HG03565 (cell line): ENCODE results near the gene LARGE2.
A peak's percentile ranks its signal among the peaks of the same experiment; 100 is the strongest.

ENCODE experiments used
- ATAC-seq: cut with Tn5 transposase; IDR thresholded peaks from one replicate; pipeline ENCODE4 v1.9.1; 2021; ENCODE audit warnings: mild to moderate bottlenecking, moderate library complexity; ENCODE audit not compliant: unreplicated experiment

LARGE2 gene

DNA sequence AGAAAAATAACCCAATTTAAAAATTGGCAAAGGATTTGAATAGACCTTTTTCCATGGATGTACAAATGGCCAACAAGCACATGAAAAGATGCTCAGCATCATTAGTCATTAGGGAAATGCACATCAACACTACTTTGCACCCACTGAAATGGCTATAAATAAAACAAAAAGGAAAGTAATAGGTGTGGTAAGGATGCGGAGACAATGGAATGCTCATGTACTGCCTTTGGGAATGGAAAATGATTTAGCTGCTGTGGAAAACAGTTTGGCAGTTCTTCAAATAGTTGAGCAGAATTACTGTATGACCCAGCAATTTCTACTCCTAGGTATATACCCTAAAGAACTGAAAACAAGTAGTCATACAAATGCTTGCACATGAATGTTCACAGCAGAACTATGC is 37.4 kb downstream of the LARGE2 start:
- no peak for ATAC-seq

DNA sequence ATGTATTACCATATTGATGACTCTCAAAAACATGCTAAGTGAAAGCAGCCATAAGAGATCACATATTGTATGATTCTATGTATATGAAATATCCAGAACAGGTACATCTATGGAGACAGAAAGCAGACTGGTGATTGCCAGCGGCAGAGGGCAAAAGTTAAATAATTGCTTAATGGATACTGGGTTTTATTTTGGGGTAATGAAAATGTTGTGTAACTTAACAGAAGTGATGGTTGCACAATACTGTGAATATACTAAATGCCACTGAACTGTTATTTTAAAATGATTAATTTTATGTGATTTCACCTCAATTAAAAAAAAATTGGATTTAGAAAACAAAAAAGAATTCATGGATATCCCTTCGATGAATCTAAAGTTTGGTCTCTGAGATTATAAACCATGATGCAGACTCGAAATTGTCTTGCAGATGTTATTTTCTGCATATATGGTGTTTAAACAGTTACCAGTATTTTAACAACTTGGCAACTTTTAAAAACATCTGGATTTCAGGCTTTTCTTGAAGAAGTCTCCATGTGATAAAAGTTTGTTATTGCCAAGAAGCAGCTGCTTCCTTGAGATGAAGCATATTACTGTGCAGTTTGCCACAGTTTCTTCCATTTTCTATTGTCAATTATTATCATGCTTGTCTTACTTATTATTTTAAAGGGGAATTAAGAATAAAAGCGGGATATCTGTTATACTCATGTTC is 38.1 kb downstream of the LARGE2 start:
- no peak for ATAC-seq

DNA sequence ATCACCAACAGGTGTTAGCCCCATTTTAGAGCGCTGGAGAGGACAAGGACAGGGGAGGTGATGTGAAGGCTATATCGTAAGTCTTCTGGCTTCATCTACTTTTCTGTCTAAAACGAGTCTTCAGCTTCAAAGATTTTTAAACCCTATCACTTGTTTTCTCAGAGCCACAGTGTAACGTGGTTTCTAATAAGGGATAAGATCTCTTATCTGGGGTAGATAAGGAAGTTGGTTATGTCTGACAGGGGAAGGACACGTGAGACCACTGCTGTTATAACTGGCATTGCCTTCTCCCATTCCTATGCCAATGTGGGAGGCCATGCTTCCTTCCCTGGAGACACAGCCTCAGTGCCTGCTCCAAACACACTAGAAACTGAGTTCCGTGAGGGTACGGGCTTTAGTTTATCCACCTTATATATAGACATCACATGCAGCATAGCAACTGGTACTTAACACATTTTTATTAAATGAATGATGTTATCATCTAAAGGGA is 39.3 kb downstream of the LARGE2 start:
- no peak for ATAC-seq

DNA sequence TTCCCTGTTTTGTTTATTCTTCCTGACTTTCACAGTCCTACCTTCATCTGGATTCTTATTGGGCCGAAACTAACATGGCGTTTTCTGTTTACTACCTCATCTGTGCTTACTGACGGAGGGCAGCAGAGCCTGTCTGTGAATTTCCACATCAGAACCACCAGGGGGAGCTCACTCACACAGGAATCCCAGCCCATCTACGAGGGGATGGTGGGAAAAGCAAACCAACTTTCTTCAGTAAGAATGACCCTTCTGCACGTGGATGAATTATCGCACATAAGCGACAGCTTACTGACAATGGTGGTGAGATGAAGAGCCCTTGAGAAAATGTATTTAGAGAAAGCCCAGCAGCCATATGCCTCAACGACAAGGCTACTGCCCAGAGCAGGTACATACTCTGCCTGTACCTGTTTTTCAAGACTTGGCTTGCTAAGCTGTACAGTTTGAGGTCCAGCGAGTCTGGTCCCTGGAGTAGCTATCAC is 42.5 kb downstream of the LARGE2 start:
- ATAC-seq: peak; percentile 56

DNA sequence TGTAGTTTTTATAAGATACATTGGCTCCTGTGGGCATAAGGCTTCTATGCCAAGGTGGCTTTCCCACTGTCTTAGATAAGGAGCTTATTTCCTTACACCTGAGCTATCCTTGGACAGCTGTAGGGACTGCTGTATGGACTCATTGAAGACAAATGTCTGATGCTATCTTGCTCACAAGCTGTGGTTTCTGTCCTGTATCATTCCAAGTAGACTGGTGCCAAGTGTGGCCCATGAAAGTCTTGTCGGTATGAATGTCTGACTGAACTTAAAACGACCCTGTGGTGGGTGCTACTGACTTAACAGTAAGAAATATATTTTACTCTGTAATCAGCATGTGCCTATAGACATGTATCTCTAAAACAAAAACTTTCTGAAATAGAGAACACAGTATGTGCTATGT is 45.0 kb downstream of the LARGE2 start:
- no peak for ATAC-seq

DNA sequence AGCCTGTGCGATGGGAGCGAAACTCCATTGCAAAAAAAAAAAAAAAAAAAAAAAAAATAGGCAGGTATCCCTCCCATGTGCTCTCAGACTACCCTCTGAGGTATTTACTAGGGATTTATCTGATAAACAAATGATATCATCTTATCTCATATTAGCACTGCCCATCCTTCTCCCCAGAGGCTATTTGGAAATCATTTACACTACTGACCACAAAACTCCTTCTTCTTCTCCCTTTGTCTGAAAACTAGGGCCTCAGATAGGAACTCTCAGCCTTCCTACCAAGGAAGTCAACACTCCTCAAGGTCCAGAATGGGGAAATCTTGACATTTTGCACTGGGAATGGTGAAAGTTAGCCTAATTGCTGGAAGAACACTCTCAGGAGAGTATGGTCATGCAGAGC is 46.4 kb downstream of the LARGE2 start:
- no peak for ATAC-seq

DNA sequence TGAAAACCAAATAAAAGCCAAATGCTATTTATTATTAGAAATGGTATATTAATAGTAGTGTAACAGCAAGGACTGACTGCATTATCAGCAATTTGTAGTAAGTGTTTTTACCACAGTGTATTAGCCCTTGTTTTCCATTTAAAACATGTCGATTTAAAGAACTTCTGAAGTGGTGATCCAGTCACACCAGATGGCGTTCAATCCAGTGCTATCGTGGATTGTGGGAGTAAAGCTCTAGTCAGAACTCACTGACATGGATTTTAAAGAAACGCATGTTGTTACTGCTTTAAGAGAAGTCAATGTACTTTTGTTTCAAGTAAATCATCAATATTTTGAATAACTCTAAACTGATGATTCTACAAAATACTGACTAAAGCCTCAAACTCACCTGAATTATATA is 51.1 kb downstream of the LARGE2 start:
- no peak for ATAC-seq

DNA sequence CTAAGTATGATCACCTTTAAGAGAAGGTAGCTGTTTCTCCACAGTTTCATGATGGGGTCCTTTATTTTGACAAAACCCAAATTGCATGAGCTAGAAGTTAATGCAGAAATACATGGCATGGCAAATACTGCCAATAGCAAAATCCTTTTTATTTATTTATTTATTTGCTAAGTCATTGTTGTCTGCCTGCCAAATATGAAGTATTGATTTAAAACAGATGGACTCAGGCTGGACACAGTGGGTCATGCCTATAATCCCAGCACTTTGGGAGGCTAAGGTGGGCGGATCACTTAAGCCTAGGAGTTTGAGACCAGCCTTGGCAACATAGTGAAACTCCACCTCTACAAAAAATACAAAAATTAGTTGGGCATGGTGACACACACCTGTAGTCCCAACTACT is 52.4 kb downstream of the LARGE2 start:
- ATAC-seq: no peak
